HG03520 (cell line): Measurements from ENCODE around the gene DDN.

ENCODE experiments used
- ATAC-seq: cut with Tn5 transposase; IDR thresholded peaks from one replicate; pipeline ENCODE4 v1.9.1; 2021; ENCODE audit warnings: mild to moderate bottlenecking, moderate library complexity; ENCODE audit not compliant: unreplicated experiment

DDN gene

GRCh38 chr12:49032276-49032675 lies 33.1 kb upstream of the DDN start:
- ATAC-seq, result no peak

GRCh38 chr12:49031573-49032161 lies 32.5 kb upstream of the DDN start:
- no peak for ATAC-seq

- no peak for ATAC-seq
Measured at GRCh38 chr12:49030714-49031572, 31.8 kb upstream of the DDN start.

GRCh38 chr12:49030119-49030518 lies 30.9 kb upstream of the DDN start:
- no peak for ATAC-seq

- no peak for ATAC-seq
Measured at GRCh38 chr12:49028666-49029275, 29.6 kb upstream of the DDN start.

GRCh38 chr12:49027846-49028555 lies 28.8 kb upstream of the DDN start:
- no peak for ATAC-seq

- ATAC-seq, result no peak
Measured at GRCh38 chr12:49026678-49027480, 27.7 kb upstream of the DDN start.

GRCh38 chr12:49026101-49026500 lies 26.9 kb upstream of the DDN start:
- ATAC-seq, result no peak

GRCh38 chr12:49025463-49025862 lies 26.3 kb upstream of the DDN start:
- ATAC-seq, result no peak

- ATAC-seq, result no peak
Measured at GRCh38 chr12:49024543-49024942, 25.4 kb upstream of the DDN start.

GRCh38 chr12:49023812-49024211 lies 24.6 kb upstream of the DDN start:
- no peak for ATAC-seq

GRCh38 chr12:49022558-49023178 lies 23.5 kb upstream of the DDN start:
- ATAC-seq, result no peak

- no peak for ATAC-seq
Measured at GRCh38 chr12:49021292-49021915, 22.2 kb upstream of the DDN start.

- no peak for ATAC-seq
Measured at GRCh38 chr12:49020441-49020840, 21.3 kb upstream of the DDN start.

- no peak for ATAC-seq
Measured at GRCh38 chr12:49019443-49020324, 20.5 kb upstream of the DDN start.

- ATAC-seq, result no peak
Measured at GRCh38 chr12:49019120-49019430, 19.9 kb upstream of the DDN start.

GRCh38 chr12:49018261-49019119 lies 19.3 kb upstream of the DDN start, which contains the start of gene PRKAG1:
Gene PRKAG1, minus strand, starts transcription at chr12:49018776. Its CDS starts 36 bp downstream, at chr12:49018740.
- peak; percentile 87 for ATAC-seq

- peak; percentile 10 for ATAC-seq
Measured at GRCh38 chr12:49017891-49018260, 18.7 kb upstream of the DDN start.
